Activated CD4-positive, CD25-positive, alpha-beta regulatory T cell (primary cell): ENCODE results near the gene QSOX2.

ENCODE experiments used
- DNase-seq, 4 experiments: peaks; one replicate each; lab custom pipeline; 2025; lab: John Stamatoyannopoulos, UW

QSOX2 gene

GRCh38 chr9:136222166-136222905, 23.3 kb downstream of the QSOX2 start:
- no peak for DNase-seq

GRCh38 chr9:136220017-136220729, 25.4 kb downstream of the QSOX2 start:
- DNase-seq = no peak

GRCh38 chr9:136219276-136219675, 26.3 kb downstream of the QSOX2 start:
- DNase-seq = no peak

- no peak for DNase-seq
These were observed 26.9 kb downstream of the QSOX2 start for GRCh38 chr9:136218673-136219072.

GRCh38 chr9:136218271-136218670, 27.3 kb downstream of the QSOX2 start:
- DNase-seq = no peak

GRCh38 chr9:136216541-136217244, 28.9 kb downstream of the QSOX2 start:
- no peak for DNase-seq

- no peak for DNase-seq
These were observed 31.9 kb downstream of the QSOX2 start for GRCh38 chr9:136213733-136214132.

- DNase-seq = no peak
These were observed 33.2 kb downstream of the QSOX2 start for GRCh38 chr9:136212345-136212950.

GRCh38 chr9:136211441-136212344, 33.9 kb downstream of the QSOX2 start:
- DNase-seq = no peak

- DNase-seq = no peak
These were observed 34.6 kb downstream of the QSOX2 start for GRCh38 chr9:136211006-136211405.

- no peak for DNase-seq
These were observed 35.3 kb downstream of the QSOX2 start for GRCh38 chr9:136210276-136210675.

GRCh38 chr9:136209786-136210185, 35.8 kb downstream of the QSOX2 start:
- DNase-seq = no peak

GRCh38 chr9:136209232-136209631, 36.4 kb downstream of the QSOX2 start:
- no peak for DNase-seq

GRCh38 chr9:136208675-136209074, 36.9 kb downstream of the QSOX2 start:
- no peak for DNase-seq

GRCh38 chr9:136207616-136208015, 38.0 kb downstream of the QSOX2 start:
- no peak for DNase-seq

- no peak for DNase-seq
These were observed 38.9 kb downstream of the QSOX2 start for GRCh38 chr9:136206602-136207275.

- DNase-seq = no peak
These were observed 40.0 kb downstream of the QSOX2 start for GRCh38 chr9:136205707-136205992.

GRCh38 chr9:136204838-136205706, 40.5 kb downstream of the QSOX2 start, which contains the start of gene LHX3:
TSS of gene LHX3 (minus strand) at chr9:136205128. CDS start at chr9:136205012, 116 bp downstream.
- no peak for DNase-seq

GRCh38 chr9:136204145-136204805, 41.3 kb downstream of the QSOX2 start:
- no peak for DNase-seq
